Measurements from ENCODE around the gene DNAAF2. TPM values are rescaled to one million over a fixed set of nuclear protein-coding genes. Genes with fewer than 3 reads are reported as not detected.
"Not testable (repeated sequence)": the region's sequence is repeated elsewhere in the genome, so short reads cannot be mapped to it uniquely, and the experiment has no call there.

The DNAAF2 gene
- total RNA-seq, 1 donor from 2014 or later, result 13.7 TPM

- DNase-seq (ENCODE audit: low spot score), result not testable (repeated sequence)
Measured at GRCh38 chr14:49584981-49585640, 49.9 kb downstream of the DNAAF2 start.

GRCh38 chr14:49584058-49584457 lies 51.0 kb downstream of the DNAAF2 start:
- no peak for DNase-seq (ENCODE audit: low spot score)

GRCh38 chr14:49583629-49584028 lies 51.4 kb downstream of the DNAAF2 start:
- DNase-seq (ENCODE audit: low spot score), result no peak

GRCh38 chr14:49582113-49582977 lies 52.7 kb downstream of the DNAAF2 start:
- DNase-seq (ENCODE audit: low spot score), result no peak

- DNase-seq (ENCODE audit: low spot score), result no peak
Measured at GRCh38 chr14:49581209-49582112, 53.6 kb downstream of the DNAAF2 start.

- no peak for DNase-seq (ENCODE audit: low spot score)
Measured at GRCh38 chr14:49579841-49580240, 55.2 kb downstream of the DNAAF2 start.

- DNase-seq (ENCODE audit: low spot score), result no peak
Measured at GRCh38 chr14:49578141-49578540, 56.9 kb downstream of the DNAAF2 start.

Other genes with a start within 250 kb of the DNAAF2 start
- 4,421 TPM for gene RPS29, start 48.9 kb downstream of the DNAAF2 start, total RNA-seq (ENCODE audit: insufficient read depth, low replicate concordance)
- gene LRR1, start 36.3 kb downstream of the DNAAF2 start, total RNA-seq (ENCODE audit: insufficient read depth, low replicate concordance), result 29.4 TPM
- 183 TPM for gene RPL36AL, start 14.6 kb downstream of the DNAAF2 start, total RNA-seq (ENCODE audit: insufficient read depth, low replicate concordance)
- 37.6 TPM for gene MGAT2, start 14.4 kb downstream of the DNAAF2 start, total RNA-seq (ENCODE audit: insufficient read depth, low replicate concordance)
- 43.1 TPM for gene POLE2, start 53.0 kb upstream of the DNAAF2 start, total RNA-seq (ENCODE audit: insufficient read depth, low replicate concordance)
- 36.8 TPM for gene KLHDC1, start 57.9 kb upstream of the DNAAF2 start, total RNA-seq (ENCODE audit: insufficient read depth, low replicate concordance)
- 53.2 TPM for gene KLHDC2, start 132.9 kb upstream of the DNAAF2 start, total RNA-seq (ENCODE audit: insufficient read depth, low replicate concordance)
- 102 TPM for gene NEMF, start 217.5 kb upstream of the DNAAF2 start, total RNA-seq (ENCODE audit: insufficient read depth, low replicate concordance)